SU-DHL-6 (cell line): ENCODE data around the gene BRINP2.

Experiments used
- H2AFZ ChIP-seq: fragments of 200-600 bp; sonication (generic); 2 replicates; pipeline ENCODE4 v1.6.1; 2014; ENCODE audit warnings: low read depth, mild to moderate bottlenecking, moderate library complexity, mixed read lengths, antibody characterized with exemption, low read length; ENCODE audit not compliant: severe bottlenecking
- H3F3A ChIP-seq: fragments of 200-600 bp; shearing (Covaris generic); 2 replicates; pipeline ENCODE4 v1.6.0; 2016; ENCODE audit warnings: antibody characterized with exemption, mild to moderate bottlenecking; ENCODE audit not compliant: insufficient read depth
- H3K27ac ChIP-seq: fragments of 200-600 bp; sonication (generic); 2 replicates; pipeline ENCODE4 v1.5.1; 2016; ENCODE audit warnings: low read depth, mild to moderate bottlenecking, low read length, moderate library complexity, mixed read lengths
- H3K27me3 ChIP-seq: fragments of 200-600 bp; sonication (generic), shearing (Covaris generic); 2 replicates; pipeline ENCODE4 v1.6.0; 2014; ENCODE audit warnings: mild to moderate bottlenecking, low read length
- H3K36me3 ChIP-seq: fragments of 200-600 bp; sonication (generic); 2 replicates; pipeline ENCODE4 v1.6.1; 2014; ENCODE audit warnings: mild to moderate bottlenecking, low read length, mixed read lengths
- H3K4me2 ChIP-seq: fragments of 300-600, 200-600 bp; shearing (Covaris generic), sonication (generic); 2 replicates; pipeline ENCODE4 v1.6.0; 2014; ENCODE audit warnings: low read length, low read depth, mild to moderate bottlenecking; ENCODE audit not compliant: poor library complexity, severe bottlenecking
- H3K4me3 ChIP-seq: fragments of 200-600 bp; sonication (generic); 2 replicates; pipeline ENCODE4 v1.5.1; 2014; ENCODE audit warnings: antibody characterized with exemption, low read length, mild to moderate bottlenecking, mixed read lengths; ENCODE audit not compliant: insufficient read depth, poor library complexity, severe bottlenecking
- H3K79me2 ChIP-seq: fragments of 200-600 bp; sonication (generic); 2 replicates; pipeline ENCODE4 v1.6.1; 2014; ENCODE audit warnings: mild to moderate bottlenecking, low read length, moderate library complexity; ENCODE audit not compliant: insufficient read depth
- H3K9ac ChIP-seq: fragments of 200-600 bp; sonication (generic); 2 replicates; pipeline ENCODE4 v1.7.0; 2014; ENCODE audit warnings: mild to moderate bottlenecking, low read length
- H3K9me2 ChIP-seq: fragments of 200-600 bp; sonication (generic); replicated peaks from 2 replicates; pipeline ENCODE4 v1.6.1; 2014; ENCODE audit warnings: low read length; ENCODE audit not compliant: insufficient read depth
- H3K9me3 ChIP-seq: fragments of 200-600 bp; sonication (generic); 2 replicates; pipeline ENCODE4 v1.6.1; 2014; ENCODE audit warnings: low read length, mixed read lengths; ENCODE audit not compliant: insufficient read depth
- H4K20me1 ChIP-seq: fragments of 200-600 bp; sonication (generic); 2 replicates; pipeline ENCODE4 v1.6.1; 2014; ENCODE audit warnings: low read depth, mild to moderate bottlenecking, antibody characterized with exemption, low read length, moderate library complexity, mixed read lengths
- EZH2phosphoT487 ChIP-seq: fragments of 200-600 bp; sonication (generic), shearing (Covaris generic); conservative IDR thresholded peaks from 2 replicates; pipeline ENCODE4 v1.6.1; 2018; ENCODE audit warnings: mild to moderate bottlenecking, antibody characterized with exemption, low read length, moderate library complexity, mixed read lengths
- TF ChIP-seq, protein P1 (sequence below): fragments of 200-600 bp; sonication (generic); IDR thresholded peaks from one replicate; pipeline ENCODE4 v1.5.1; 2017; ENCODE audit warnings: antibody characterized with exemption, mild to moderate bottlenecking, low read length, moderate library complexity; ENCODE audit not compliant: insufficient read depth, poor library complexity, severe bottlenecking

BRINP2 gene

DNA sequence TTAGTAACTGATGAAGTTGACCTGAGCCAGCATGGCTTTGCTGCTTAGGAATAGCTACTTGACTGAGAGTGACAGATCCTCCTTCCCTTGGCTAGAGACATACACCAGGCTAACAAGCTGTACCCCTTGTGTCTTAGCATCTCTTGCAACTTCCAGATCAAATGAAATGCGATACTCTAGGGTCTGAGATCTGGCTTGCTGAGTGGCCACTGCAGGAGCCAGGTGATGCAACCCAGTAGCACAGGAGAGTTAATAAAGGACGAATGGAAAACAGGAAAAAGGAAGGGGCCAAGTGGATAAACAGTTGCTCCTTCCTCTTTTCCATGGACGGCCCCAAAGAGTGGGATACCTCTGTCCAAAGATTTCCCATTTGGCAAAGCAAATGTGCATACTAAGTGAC is 44.5 kb upstream of the BRINP2 start:
- Histone ChIP-seq H3K9me3 (no peaks in the 10 kb centered on the region), H3K79me2 (no peaks in the 10 kb centered on the region), H3K9ac (no peak overlapping the region), H3K9me2 (no peaks in the 10 kb centered on the region), H3K4me3 (no peak overlapping the region), H4K20me1 (no peaks in the 10 kb centered on the region), H3K27ac (no peak overlapping the region), H2AFZ (no peak overlapping the region), H3K27me3 (no peaks in the 10 kb centered on the region), H3F3A (no peaks in the 10 kb centered on the region), H3K36me3 (no peaks in the 10 kb centered on the region), H3K4me2 (no peak overlapping the region)
- TF ChIP-seq, protein P1, sequence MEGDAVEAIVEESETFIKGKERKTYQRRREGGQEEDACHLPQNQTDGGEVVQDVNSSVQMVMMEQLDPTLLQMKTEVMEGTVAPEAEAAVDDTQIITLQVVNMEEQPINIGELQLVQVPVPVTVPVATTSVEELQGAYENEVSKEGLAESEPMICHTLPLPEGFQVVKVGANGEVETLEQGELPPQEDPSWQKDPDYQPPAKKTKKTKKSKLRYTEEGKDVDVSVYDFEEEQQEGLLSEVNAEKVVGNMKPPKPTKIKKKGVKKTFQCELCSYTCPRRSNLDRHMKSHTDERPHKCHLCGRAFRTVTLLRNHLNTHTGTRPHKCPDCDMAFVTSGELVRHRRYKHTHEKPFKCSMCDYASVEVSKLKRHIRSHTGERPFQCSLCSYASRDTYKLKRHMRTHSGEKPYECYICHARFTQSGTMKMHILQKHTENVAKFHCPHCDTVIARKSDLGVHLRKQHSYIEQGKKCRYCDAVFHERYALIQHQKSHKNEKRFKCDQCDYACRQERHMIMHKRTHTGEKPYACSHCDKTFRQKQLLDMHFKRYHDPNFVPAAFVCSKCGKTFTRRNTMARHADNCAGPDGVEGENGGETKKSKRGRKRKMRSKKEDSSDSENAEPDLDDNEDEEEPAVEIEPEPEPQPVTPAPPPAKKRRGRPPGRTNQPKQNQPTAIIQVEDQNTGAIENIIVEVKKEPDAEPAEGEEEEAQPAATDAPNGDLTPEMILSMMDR, result no peak
- TF ChIP-seq EZH2phosphoT487, result no peak

DNA sequence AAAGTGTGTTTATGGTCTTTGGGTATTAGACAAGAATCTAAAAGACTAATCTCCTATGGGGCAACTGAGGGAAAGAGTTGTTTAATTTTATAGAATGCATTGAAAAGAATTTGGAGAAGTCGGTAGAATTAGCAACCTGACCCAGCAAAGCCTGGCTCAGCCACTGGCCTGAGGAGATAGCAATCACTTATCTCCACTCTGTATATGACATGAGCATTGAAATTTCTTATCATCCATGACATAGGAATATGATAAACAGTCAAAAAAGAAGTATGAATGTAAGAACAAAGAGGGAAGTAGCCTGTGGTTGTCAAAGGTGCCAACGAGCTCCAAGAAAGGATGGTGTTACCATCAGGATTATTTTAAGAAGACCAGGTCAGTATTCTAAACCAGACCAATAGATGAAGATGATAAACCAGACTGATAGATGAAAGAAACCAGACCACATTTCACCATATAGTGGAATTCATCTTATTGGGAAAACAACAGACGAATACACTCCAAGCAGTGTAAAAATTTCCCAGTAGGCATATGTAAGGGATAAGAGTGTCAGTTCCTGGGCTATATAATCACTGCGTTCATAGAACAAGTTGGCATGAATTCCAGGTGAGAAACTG is 42.0 kb upstream of the BRINP2 start:
- TF ChIP-seq, protein P1, result no peak
- TF ChIP-seq EZH2phosphoT487, result no peak
- Histone ChIP-seq H3K9me2 (no peaks in the 10 kb centered on the region), H2AFZ (no peak overlapping the region), H3K79me2 (no peaks in the 10 kb centered on the region), H4K20me1 (no peaks in the 10 kb centered on the region), H3K27me3 (no peaks in the 10 kb centered on the region), H3K9me3 (no peaks in the 10 kb centered on the region), H3K4me2 (no peak overlapping the region), H3F3A (no peaks in the 10 kb centered on the region), H3K9ac (no peak overlapping the region), H3K4me3 (no peak overlapping the region), H3K27ac (no peak overlapping the region), H3K36me3 (no peaks in the 10 kb centered on the region)

DNA sequence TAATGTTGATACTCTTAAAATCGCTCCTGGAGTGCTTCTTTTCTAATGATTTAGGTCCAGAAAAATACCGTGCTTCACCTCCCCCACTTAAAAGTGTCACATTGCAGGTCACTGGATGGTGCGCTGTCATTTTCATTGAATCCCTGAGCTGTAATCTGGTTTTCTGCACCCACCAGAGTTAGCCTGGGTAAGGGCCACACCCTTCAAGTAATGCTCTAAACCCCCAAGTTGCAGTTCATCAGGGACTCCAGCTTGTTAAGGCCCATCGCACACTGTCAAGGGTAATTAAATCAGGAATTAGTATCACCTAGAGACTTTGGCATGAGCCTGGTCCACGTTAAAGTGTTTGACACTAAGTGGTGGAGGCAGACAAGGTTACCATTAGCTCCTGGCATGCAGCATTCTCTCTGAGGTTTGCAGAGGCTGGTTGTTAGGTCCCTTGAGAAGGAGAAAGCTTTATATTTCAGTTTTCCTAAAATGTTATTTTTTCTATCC is 40.3 kb upstream of the BRINP2 start:
- H3K9ac ChIP-seq, result no peak overlapping the region
- TF ChIP-seq EZH2phosphoT487, result no peak
- TF ChIP-seq, protein P1, result no peak
- no peaks in the 10 kb centered on the region for H3K9me3 ChIP-seq
- no peaks in the 10 kb centered on the region for H3K79me2 ChIP-seq
- H3F3A ChIP-seq, result no peaks in the 10 kb centered on the region
- no peak overlapping the region for H3K27ac ChIP-seq
- H4K20me1 ChIP-seq, result no peaks in the 10 kb centered on the region
- H3K4me2 ChIP-seq, result no peak overlapping the region
- H3K27me3 ChIP-seq, result no peaks in the 10 kb centered on the region
- H3K4me3 ChIP-seq, result no peak overlapping the region
- H3K36me3 ChIP-seq, result no peaks in the 10 kb centered on the region
- no peaks in the 10 kb centered on the region for H3K9me2 ChIP-seq
- H2AFZ ChIP-seq, result no peak overlapping the region
